Nephron progenitor cell (in vitro differentiated cells): ENCODE results near the gene ZFAND4.
A peak's percentile ranks its signal among the peaks of the same experiment; 100 is the strongest.
"Not testable (repeated sequence)": the region's sequence is repeated elsewhere in the genome, so short reads cannot be mapped to it uniquely, and the experiment has no call there.

Experiments used
- DNase-seq: peaks from one replicate; pipeline ENCODE4 v3.0.0; 2021
- H3K27ac Mint-ChIP-seq: 2 replicates; pipeline ENCODE4 v1.8.0; 2021; ENCODE audit warnings: mild to moderate bottlenecking, moderate library complexity, mixed read lengths
- H3K27me3 Mint-ChIP-seq: 2 replicates; pipeline ENCODE4 v1.8.0; 2021; ENCODE audit warnings: mild to moderate bottlenecking, low read depth, mixed read lengths; ENCODE audit not compliant: poor library complexity
- H3K36me3 Mint-ChIP-seq: 2 replicates; pipeline ENCODE4 v1.8.0; 2021; ENCODE audit warnings: low read depth, mixed read lengths
- H3K4me1 Mint-ChIP-seq: 2 replicates; pipeline ENCODE4 v1.8.0; 2021; ENCODE audit warnings: mixed read lengths
- H3K4me3 Mint-ChIP-seq: 2 replicates; pipeline ENCODE4 v1.8.0; 2021; ENCODE audit warnings: mild to moderate bottlenecking, moderate library complexity, mixed read lengths
- H3K9me3 Mint-ChIP-seq: 2 replicates; pipeline ENCODE4 v1.8.0; 2021; ENCODE audit warnings: mild to moderate bottlenecking, moderate library complexity, mixed read lengths
- TF ChIP-seq, protein P1 (sequence below): fragments of 200-600 bp; sonication (generic); IDR thresholded peaks from 2 replicates; pipeline ENCODE4 v1.5.0; 2021; ENCODE audit warnings: antibody characterized with exemption

Gene ZFAND4

DNA sequence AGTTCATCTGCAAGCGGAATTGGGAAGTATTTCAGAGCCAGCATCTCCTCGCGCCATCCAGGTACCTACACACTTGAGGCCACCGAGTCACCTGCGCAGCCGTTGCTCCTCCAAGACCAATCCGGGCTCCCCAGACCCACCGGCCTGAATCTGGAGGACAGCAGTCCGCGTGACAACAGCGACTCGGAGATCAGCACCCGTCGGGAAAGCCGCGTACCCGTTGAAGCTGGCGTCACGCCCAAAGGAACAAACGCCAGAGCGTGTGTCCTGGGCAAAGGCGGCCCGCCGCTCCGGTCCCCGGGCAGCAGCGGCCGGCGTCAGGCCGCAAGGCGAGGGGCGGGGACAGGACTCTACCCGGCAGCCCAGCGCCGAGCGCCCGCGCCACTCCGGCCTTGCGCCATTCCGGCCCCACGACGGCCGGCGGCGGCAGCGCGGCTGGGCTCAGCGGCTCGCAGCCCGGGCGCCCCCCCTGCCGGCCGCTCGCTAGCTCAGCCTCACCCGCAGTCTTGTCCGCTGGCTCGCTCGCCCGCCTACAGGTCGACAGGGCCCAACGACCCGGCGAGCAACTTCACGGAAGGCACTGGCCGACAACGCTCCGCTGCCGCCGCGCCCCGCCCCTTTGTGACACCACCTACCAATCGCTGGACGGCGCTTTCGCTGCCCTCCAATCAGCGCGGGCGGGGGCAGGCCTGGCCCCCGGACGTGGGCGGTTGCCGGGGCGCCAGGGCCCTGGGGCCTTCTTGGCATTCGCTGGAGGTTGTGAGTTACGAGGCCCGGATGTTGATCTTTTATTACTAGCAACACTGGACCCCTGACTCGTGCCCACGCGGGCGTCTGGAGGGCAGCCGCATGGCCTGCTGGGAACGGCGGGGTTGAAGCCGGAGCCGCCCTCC, at the start of gene ZFAND4:
TSS of gene ZFAND4 (minus strand) at position 592 of the 893 bp plus-strand sequence. CDS start 9,047 bp downstream, outside the sequence.
- Mint-ChIP-seq H3K27me3 (peaks cover 16% of the 10 kb centered on the region), H3K4me1 (peaks cover 40% of the 10 kb centered on the region), H3K27ac (peak within 1 kb of the TSS; percentile 95), H3K9me3 (peaks cover 11% of the 10 kb centered on the region), H3K36me3 (peaks cover 8% of the 10 kb centered on the region), H3K4me3 (peak within 1 kb of the TSS; percentile 92)
- peak; percentile 98 for DNase-seq
- TF ChIP-seq, protein P1, sequence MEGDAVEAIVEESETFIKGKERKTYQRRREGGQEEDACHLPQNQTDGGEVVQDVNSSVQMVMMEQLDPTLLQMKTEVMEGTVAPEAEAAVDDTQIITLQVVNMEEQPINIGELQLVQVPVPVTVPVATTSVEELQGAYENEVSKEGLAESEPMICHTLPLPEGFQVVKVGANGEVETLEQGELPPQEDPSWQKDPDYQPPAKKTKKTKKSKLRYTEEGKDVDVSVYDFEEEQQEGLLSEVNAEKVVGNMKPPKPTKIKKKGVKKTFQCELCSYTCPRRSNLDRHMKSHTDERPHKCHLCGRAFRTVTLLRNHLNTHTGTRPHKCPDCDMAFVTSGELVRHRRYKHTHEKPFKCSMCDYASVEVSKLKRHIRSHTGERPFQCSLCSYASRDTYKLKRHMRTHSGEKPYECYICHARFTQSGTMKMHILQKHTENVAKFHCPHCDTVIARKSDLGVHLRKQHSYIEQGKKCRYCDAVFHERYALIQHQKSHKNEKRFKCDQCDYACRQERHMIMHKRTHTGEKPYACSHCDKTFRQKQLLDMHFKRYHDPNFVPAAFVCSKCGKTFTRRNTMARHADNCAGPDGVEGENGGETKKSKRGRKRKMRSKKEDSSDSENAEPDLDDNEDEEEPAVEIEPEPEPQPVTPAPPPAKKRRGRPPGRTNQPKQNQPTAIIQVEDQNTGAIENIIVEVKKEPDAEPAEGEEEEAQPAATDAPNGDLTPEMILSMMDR = no peak

DNA sequence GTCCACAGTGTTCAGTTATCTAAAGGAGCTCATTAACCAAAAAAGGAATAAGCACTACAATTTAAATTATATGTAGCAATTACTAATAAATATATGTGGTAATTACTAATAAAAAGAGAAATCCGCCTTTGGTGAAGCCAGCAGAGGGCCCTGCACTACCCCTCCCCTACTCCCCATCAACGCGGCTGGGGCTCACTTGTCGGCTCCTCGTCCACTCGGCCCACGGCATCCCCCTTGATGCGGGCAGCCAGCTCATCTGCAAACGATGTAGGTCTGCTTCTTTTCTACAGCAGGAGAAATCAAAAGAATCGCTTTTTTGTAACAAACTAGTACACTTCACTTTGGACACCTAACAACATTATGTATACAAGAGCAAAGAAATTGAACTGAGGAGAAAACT, 48.9 kb upstream of the ZFAND4 start:
- not testable (repeated sequence) for H3K9me3 Mint-ChIP-seq, H3K4me3 Mint-ChIP-seq, H3K27ac Mint-ChIP-seq, H3K4me1 Mint-ChIP-seq, DNase-seq, H3K36me3 Mint-ChIP-seq
- H3K27me3 Mint-ChIP-seq = peaks cover 49% of the 10 kb centered on the region

DNA sequence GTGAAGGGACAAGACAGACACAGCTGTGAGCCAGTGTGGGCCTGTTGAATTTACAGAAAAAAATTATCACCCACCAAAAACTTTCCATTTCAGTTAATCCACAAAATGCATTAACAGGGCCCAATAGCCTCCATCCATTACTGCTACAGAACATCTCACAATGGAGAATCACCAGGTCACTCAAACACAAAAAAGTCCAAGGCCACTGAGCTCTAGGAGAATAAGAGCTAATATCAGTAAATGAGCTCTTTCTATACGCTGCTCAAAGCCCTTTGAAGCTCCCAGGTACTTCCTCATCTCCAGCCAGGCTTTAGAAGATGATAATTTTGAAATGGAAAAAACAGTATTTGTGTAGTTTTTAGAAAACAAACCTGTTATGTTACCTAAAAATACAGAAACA, 45.1 kb upstream of the ZFAND4 start:
- H3K36me3 Mint-ChIP-seq, H3K9me3 Mint-ChIP-seq, DNase-seq, H3K4me1 Mint-ChIP-seq, H3K4me3 Mint-ChIP-seq, H3K27ac Mint-ChIP-seq: not testable (repeated sequence)
- peaks cover 65% of the 10 kb centered on the region for H3K27me3 Mint-ChIP-seq

DNA sequence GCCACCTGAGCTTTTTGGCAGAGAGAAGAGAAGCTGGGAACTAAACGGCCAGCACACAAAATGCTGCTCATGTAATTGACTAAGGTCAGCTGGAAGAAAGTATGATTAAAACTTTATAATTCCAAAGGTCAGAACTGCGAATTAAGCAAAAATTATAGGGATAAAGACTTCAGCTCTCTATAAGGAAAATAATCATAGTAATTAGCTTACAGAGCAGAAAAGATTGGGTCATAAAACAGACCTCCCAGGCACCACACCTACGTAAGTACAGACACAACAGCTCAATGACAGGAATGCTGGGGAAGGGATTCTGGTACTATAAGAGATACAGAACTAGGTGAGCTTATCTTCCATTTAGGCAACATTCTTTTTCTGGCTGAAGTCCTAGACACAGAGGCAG, 44.5 kb upstream of the ZFAND4 start:
- H3K36me3 Mint-ChIP-seq, H3K4me3 Mint-ChIP-seq, H3K4me1 Mint-ChIP-seq, DNase-seq, H3K27ac Mint-ChIP-seq, H3K9me3 Mint-ChIP-seq: not testable (repeated sequence)
- H3K27me3 Mint-ChIP-seq = peaks cover 60% of the 10 kb centered on the region

DNA sequence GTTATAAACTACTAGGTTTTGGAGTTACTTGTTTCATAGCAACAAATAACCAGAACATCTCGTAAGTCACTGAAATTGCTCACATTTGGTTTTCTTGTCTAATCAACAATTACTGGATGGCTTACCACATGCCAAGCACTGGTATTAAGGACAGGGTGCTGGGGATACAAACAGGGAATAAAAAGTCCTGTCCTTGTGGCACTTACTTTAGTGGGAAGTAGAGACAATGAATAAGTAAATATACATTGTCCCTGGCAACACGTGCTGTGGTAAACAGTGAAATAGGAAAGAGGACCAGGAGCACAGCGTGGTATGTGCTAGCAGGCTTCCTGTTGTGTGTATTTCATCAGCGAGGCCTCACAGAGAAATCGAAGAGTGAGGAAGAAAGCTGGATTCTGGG, 38.7 kb upstream of the ZFAND4 start:
- H3K9me3 Mint-ChIP-seq, H3K27ac Mint-ChIP-seq, H3K36me3 Mint-ChIP-seq, H3K4me1 Mint-ChIP-seq, DNase-seq, H3K4me3 Mint-ChIP-seq: not testable (repeated sequence)
- H3K27me3 Mint-ChIP-seq = peaks cover 25% of the 10 kb centered on the region

DNA sequence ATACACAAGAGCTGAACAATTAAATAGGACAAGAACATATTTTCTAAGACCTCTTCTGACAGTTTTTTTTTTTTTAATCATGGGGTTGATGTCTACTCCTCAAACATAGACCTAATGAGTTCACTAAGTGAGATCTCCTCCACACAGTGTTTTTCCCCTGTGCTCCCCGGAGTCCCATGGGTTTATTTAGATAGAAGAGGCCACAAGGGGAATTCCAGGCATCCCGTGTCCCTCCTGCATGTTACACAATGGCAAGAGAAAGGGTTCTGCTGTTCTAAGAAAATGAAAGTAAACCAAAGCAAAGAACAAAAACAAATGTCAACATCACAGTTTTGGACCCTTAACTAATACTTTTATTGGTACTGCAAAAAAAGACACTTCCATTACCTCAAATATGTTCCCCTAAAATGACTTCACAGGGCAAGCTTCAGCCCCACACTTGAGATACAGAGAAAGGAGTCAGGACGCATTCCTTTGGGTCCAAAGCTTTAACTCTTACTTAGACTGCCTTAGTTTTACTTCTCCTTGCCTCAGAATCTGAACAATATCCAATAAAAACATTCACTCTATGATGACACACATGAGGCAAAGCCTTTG, 37.7 kb upstream of the ZFAND4 start:
- peaks cover 17% of the 10 kb centered on the region for H3K27me3 Mint-ChIP-seq
- H3K36me3 Mint-ChIP-seq, H3K4me1 Mint-ChIP-seq, H3K27ac Mint-ChIP-seq, H3K9me3 Mint-ChIP-seq, DNase-seq, H3K4me3 Mint-ChIP-seq: not testable (repeated sequence)

DNA sequence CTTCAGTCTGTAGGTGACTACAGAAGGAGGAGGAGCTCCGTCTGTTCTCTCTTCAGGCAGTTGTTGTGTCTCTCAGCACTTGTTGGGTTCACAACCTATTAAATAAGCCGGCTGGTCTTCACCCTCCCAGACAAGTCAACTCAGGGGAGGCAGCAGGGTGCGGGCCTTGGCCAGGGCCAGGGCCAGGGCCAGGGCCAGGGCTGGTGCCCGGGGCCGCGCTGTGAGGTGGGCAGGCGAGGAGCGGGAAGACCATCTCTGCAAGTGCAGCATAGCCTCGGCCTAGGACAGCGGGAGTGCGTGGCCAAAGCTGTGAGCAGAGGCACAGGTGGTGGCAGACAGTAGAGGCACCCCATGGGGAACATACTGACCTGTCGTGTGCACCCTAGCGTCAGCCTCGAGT, 5.9 kb upstream of the ZFAND4 start:
- not testable (repeated sequence) for H3K4me3 Mint-ChIP-seq, H3K27ac Mint-ChIP-seq, H3K36me3 Mint-ChIP-seq, DNase-seq, H3K9me3 Mint-ChIP-seq
- H3K27me3 Mint-ChIP-seq = peaks cover 13% of the 10 kb centered on the region
- peaks cover 11% of the 10 kb centered on the region for H3K4me1 Mint-ChIP-seq

DNA sequence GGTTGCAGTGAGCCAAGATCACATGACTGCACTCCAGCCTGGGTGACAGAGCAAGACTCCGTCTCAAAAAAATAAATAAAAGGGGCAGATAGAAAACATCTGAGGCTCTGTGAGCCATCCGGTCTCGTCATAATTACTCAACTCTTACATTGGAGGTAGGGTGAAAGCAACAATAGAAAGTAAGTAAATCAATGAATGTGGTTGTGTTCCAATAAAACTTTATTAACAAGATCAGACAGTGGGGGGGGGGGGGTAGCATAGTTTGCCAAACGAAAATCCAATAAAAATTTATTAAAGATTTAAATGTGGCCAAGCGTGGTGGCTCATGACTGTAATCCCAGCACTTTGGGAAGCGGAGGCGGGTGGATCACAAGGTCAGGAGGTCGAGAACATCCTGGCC, 2.8 kb upstream of the ZFAND4 start:
- Mint-ChIP-seq H3K27ac (no peak overlapping the region), H3K27me3 (peaks cover 16% of the 10 kb centered on the region)
- TF ChIP-seq, protein P1 = no peak

More for the DNA sequence above, 2.8 kb upstream of the ZFAND4 start:
- DNase-seq = no peak
- peaks cover 4% of the 10 kb centered on the region for H3K36me3 Mint-ChIP-seq
- peaks cover 8% of the 10 kb centered on the region for H3K9me3 Mint-ChIP-seq
- peaks cover 29% of the 10 kb centered on the region for H3K4me1 Mint-ChIP-seq
- no peak overlapping the region for H3K4me3 Mint-ChIP-seq
